Measurements from ENCODE around the gene EID2. TPM values are rescaled to one million over a fixed set of nuclear protein-coding genes. Genes with fewer than 3 reads are reported as not detected.

EID2 gene
- total and polyA plus RNA-seq, 2 of the 13 experiments (the other 11 are each of a cell fraction or from before 2014, with no cell fraction given): 3.7 to 14.1 TPM

GRCh38 chr19:39539518-39540332 lies at the start of gene EID2 (continued):
- no peak for TF ChIP-seq STAT5B (CRISPR knock-in tag; IDR thresholded peaks at IDR 0.05)
- TF ChIP-seq ZNF891 (CRISPR knock-in tag; IDR thresholded peaks at IDR 0.05): 0 out of 2 replicates have a peak, but pooled peaks have one; percentile 41
- no peak for TF ChIP-seq ZNF543 (CRISPR knock-in tag; IDR thresholded peaks at IDR 0.05)
- TF ChIP-seq FIP1L1 (IDR thresholded peaks at IDR 0.05; ENCODE audit: borderline replicate concordance, insufficient read depth, low read depth, low read length): no peak
- peak; percentile 74 for TF ChIP-seq DRAP1 (CRISPR knock-in tag; IDR thresholded peaks at IDR 0.05)
- TF ChIP-seq GATA4 (IDR thresholded peaks at IDR 0.05; ENCODE audit: borderline replicate concordance, low read depth): 0 out of 2 replicates have a peak, but pooled peaks have one; percentile 45
- TF ChIP-seq ZNF598 (CRISPR knock-in tag; IDR thresholded peaks at IDR 0.05; ENCODE audit: borderline replicate concordance): no peak
- TF ChIP-seq ZNF382 (CRISPR knock-in tag; IDR thresholded peaks at IDR 0.05; ENCODE audit: borderline replicate concordance): no peak
- TF ChIP-seq ZNF7 (CRISPR knock-in tag; IDR thresholded peaks at IDR 0.05): 0 out of 2 replicates have a peak, but pooled peaks have one; percentile 15
- TF ChIP-seq MAFK (conservative IDR thresholded peaks at IDR 0.05 in 1 of 2, IDR thresholded peaks at IDR 0.05 in 1 of 2; ENCODE audit: low read length in 2 of 2): no peak
- no peak for TF ChIP-seq RAD51 (IDR thresholded peaks at IDR 0.05; ENCODE audit: borderline replicate concordance)
- no peak for TF ChIP-seq HNRNPUL1 (IDR thresholded peaks at IDR 0.05; ENCODE audit: low read depth, low read length)
- TF ChIP-seq FOXM1 (CRISPR knock-in tag; IDR thresholded peaks at IDR 0.05): no peak
- TF ChIP-seq SMAD3 (CRISPR knock-in tag; IDR thresholded peaks at IDR 0.05): peak; percentile 26; the same call in 1 of the 2 replicates
- TF ChIP-seq NFIB (CRISPR knock-in tag; IDR thresholded peaks at IDR 0.05; ENCODE audit: borderline replicate concordance): no peak
- no peak for TF ChIP-seq ZNF280D (CRISPR knock-in tag; IDR thresholded peaks at IDR 0.05)
- peak; percentile 69 for TF ChIP-seq HOXA3 (CRISPR knock-in tag; IDR thresholded peaks at IDR 0.05)
- no peak for TF ChIP-seq SKIL (CRISPR knock-in tag; IDR thresholded peaks at IDR 0.05; ENCODE audit: borderline replicate concordance)
- TF ChIP-seq HNRNPH1 (optimal IDR thresholded peaks at IDR 0.05; ENCODE audit: low read depth, low read length): no peak
- TF ChIP-seq ZNF768 (CRISPR knock-in tag; IDR thresholded peaks at IDR 0.05): peak; percentile 65; the same call in 1 of the 2 replicates
- TF ChIP-seq FOXO4 (CRISPR knock-in tag; conservative IDR thresholded peaks at IDR 0.05): no peak

Measured in HepG2 (cell line).